ENCODE measurements around the gene ZNF804B. TPM values are rescaled to one million over a fixed set of nuclear protein-coding genes. Genes with fewer than 3 reads are reported as not detected.

Gene ZNF804B
- total and polyA plus RNA-seq, 4 donors, result not detected

DNA sequence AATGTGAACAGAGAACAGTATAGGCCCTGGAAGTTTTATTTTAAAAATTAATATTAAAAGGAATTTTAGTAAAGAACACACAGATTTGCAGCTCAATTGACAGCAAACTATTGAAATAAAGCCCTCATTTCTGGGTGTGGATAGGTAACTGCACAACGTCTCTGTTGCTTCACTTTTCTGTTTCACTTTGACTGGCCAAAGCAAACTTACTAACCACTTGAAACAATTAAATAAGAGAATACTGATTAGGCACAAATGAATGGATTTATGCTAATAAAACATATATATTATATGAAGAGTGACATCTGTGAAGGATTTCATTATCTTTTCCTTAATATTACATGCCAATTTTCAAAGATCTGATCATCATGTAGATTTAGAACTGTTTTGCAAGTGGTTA lies 11.9 kb downstream of the ZNF804B start:
- H3K36me3 ChIP-seq (ENCODE audit: control insufficient read depth in 4 of 4, insufficient read depth in 3 of 4, low read depth in 1 of 4, low read length in 3 of 4), result no peaks in the 10 kb centered on the region
- no peak for DNase-seq (ENCODE audit: low spot score)
- no peak overlapping the region for H3K4me3 ChIP-seq (ENCODE audit: low read depth in 1 of 3, low read length in 3 of 3)
- TF ChIP-seq EGR1 (IDR thresholded peaks at IDR 0.05; ENCODE audit: low read depth in 2 of 2), result no peak
- TF ChIP-seq RXRA (IDR thresholded peaks at IDR 0.05), result no peak
- TF ChIP-seq, protein P1, sequence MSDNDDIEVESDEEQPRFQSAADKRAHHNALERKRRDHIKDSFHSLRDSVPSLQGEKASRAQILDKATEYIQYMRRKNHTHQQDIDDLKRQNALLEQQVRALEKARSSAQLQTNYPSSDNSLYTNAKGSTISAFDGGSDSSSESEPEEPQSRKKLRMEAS (IDR thresholded peaks at IDR 0.05), result no peak
- no peak for TF ChIP-seq TAF1 (conservative IDR thresholded peaks at IDR 0.05)
- TF ChIP-seq, protein P2, sequence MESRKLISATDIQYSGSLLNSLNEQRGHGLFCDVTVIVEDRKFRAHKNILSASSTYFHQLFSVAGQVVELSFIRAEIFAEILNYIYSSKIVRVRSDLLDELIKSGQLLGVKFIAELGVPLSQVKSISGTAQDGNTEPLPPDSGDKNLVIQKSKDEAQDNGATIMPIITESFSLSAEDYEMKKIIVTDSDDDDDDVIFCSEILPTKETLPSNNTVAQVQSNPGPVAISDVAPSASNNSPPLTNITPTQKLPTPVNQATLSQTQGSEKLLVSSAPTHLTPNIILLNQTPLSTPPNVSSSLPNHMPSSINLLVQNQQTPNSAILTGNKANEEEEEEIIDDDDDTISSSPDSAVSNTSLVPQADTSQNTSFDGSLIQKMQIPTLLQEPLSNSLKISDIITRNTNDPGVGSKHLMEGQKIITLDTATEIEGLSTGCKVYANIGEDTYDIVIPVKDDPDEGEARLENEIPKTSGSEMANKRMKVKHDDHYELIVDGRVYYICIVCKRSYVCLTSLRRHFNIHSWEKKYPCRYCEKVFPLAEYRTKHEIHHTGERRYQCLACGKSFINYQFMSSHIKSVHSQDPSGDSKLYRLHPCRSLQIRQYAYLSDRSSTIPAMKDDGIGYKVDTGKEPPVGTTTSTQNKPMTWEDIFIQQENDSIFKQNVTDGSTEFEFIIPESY (IDR thresholded peaks at IDR 0.05), result no peak
- no peak for TF ChIP-seq SP1 (IDR thresholded peaks at IDR 0.05)
- H3K4me1 ChIP-seq (ENCODE audit: control insufficient read depth in 4 of 4, insufficient read depth in 4 of 4, low read length in 3 of 4), result no peaks in the 10 kb centered on the region
- H3K9me3 ChIP-seq (ENCODE audit: control insufficient read depth in 4 of 4, low read length in 3 of 4), result no peaks in the 10 kb centered on the region
- WGBS, result 76% methylated on average over 1 of the region's 1 CpG
- H3K27ac ChIP-seq (ENCODE audit: low read depth in 1 of 2, low read length in 2 of 2), result no peak overlapping the region
- H3K9ac ChIP-seq (ENCODE audit: low read depth in 1 of 2, low read length in 2 of 2), result no peak overlapping the region
- peaks cover 0 to 5% (median 0%) of the 10 kb centered on the region in 4 donors for H3K27me3 ChIP-seq (ENCODE audit: control insufficient read depth in 4 of 4, insufficient read depth in 4 of 4, low read length in 3 of 4)

DNA sequence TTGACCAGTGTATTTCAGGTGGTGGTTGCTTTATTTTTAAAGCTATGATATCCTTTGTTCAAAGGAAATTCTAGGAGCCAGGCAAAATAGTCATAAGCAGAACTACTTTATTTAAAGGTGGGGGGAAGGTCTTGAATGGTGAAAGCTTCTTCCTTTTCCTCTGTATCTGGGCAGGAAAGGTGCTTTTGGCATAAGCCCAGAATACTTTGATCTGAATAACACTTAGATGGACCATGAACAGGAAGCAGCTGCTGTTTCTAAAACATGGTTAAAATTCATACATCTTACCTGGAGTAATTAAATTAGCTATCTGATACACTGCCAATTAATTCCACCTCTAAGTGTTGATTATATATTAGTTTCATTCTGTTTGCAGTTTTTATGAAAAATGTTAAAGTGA lies 13.3 kb downstream of the ZNF804B start:
- H3K27me3 ChIP-seq (ENCODE audit: control insufficient read depth in 4 of 4, insufficient read depth in 4 of 4, low read length in 3 of 4), result no peaks in the 10 kb centered on the region
- DNase-seq (ENCODE audit: low spot score), result no peak
- H3K4me1 ChIP-seq (ENCODE audit: control insufficient read depth in 4 of 4, insufficient read depth in 4 of 4, low read length in 3 of 4), result no peaks in the 10 kb centered on the region
- H3K9ac ChIP-seq (ENCODE audit: low read depth in 1 of 2, low read length in 2 of 2), result no peak overlapping the region
- TF ChIP-seq HNF4G (IDR thresholded peaks at IDR 0.05) (no peak), RXRA (IDR thresholded peaks at IDR 0.05) (no peak), HNF4A (conservative IDR thresholded peaks at IDR 0.05) (no peak), RAD21 (IDR thresholded peaks at IDR 0.05) (no peak), YY1 (IDR thresholded peaks at IDR 0.05) (no peak), TAF1 (conservative IDR thresholded peaks at IDR 0.05) (no peak), GABPA (IDR thresholded peaks at IDR 0.05 in 1 of 2, conservative IDR thresholded peaks at IDR 0.05 in 1 of 2) (no peak), SP1 (IDR thresholded peaks at IDR 0.05) (no peak), NR2F2 (IDR thresholded peaks at IDR 0.05) (no peak), FOXA1 (IDR thresholded peaks at IDR 0.05) (no peak), EGR1 (IDR thresholded peaks at IDR 0.05; ENCODE audit: low read depth in 2 of 2) (no peak), FOXA2 (IDR thresholded peaks at IDR 0.05) (no peak), JUND (IDR thresholded peaks at IDR 0.05) (no peak)
- TF ChIP-seq, protein P3, sequence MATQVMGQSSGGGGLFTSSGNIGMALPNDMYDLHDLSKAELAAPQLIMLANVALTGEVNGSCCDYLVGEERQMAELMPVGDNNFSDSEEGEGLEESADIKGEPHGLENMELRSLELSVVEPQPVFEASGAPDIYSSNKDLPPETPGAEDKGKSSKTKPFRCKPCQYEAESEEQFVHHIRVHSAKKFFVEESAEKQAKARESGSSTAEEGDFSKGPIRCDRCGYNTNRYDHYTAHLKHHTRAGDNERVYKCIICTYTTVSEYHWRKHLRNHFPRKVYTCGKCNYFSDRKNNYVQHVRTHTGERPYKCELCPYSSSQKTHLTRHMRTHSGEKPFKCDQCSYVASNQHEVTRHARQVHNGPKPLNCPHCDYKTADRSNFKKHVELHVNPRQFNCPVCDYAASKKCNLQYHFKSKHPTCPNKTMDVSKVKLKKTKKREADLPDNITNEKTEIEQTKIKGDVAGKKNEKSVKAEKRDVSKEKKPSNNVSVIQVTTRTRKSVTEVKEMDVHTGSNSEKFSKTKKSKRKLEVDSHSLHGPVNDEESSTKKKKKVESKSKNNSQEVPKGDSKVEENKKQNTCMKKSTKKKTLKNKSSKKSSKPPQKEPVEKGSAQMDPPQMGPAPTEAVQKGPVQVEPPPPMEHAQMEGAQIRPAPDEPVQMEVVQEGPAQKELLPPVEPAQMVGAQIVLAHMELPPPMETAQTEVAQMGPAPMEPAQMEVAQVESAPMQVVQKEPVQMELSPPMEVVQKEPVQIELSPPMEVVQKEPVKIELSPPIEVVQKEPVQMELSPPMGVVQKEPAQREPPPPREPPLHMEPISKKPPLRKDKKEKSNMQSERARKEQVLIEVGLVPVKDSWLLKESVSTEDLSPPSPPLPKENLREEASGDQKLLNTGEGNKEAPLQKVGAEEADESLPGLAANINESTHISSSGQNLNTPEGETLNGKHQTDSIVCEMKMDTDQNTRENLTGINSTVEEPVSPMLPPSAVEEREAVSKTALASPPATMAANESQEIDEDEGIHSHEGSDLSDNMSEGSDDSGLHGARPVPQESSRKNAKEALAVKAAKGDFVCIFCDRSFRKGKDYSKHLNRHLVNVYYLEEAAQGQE (IDR thresholded peaks at IDR 0.05), result no peak
- TF ChIP-seq, protein P2 (IDR thresholded peaks at IDR 0.05), result no peak
- TF ChIP-seq, protein P4, sequence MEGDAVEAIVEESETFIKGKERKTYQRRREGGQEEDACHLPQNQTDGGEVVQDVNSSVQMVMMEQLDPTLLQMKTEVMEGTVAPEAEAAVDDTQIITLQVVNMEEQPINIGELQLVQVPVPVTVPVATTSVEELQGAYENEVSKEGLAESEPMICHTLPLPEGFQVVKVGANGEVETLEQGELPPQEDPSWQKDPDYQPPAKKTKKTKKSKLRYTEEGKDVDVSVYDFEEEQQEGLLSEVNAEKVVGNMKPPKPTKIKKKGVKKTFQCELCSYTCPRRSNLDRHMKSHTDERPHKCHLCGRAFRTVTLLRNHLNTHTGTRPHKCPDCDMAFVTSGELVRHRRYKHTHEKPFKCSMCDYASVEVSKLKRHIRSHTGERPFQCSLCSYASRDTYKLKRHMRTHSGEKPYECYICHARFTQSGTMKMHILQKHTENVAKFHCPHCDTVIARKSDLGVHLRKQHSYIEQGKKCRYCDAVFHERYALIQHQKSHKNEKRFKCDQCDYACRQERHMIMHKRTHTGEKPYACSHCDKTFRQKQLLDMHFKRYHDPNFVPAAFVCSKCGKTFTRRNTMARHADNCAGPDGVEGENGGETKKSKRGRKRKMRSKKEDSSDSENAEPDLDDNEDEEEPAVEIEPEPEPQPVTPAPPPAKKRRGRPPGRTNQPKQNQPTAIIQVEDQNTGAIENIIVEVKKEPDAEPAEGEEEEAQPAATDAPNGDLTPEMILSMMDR (IDR thresholded peaks at IDR 0.05; ENCODE audit: low read depth, low read length, missing input control), result no peak
- TF ChIP-seq, protein P5, sequence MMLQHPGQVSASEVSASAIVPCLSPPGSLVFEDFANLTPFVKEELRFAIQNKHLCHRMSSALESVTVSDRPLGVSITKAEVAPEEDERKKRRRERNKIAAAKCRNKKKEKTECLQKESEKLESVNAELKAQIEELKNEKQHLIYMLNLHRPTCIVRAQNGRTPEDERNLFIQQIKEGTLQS (IDR thresholded peaks at IDR 0.05), result no peak
- no peaks in the 10 kb centered on the region for H3K9me3 ChIP-seq (ENCODE audit: control insufficient read depth in 4 of 4, low read length in 3 of 4)
- H3K36me3 ChIP-seq (ENCODE audit: control insufficient read depth in 4 of 4, insufficient read depth in 3 of 4, low read depth in 1 of 4, low read length in 3 of 4), result no peaks in the 10 kb centered on the region
- no peak overlapping the region for H3K4me3 ChIP-seq (ENCODE audit: low read depth in 1 of 3, low read length in 3 of 3)
- no peak overlapping the region for H3K27ac ChIP-seq (ENCODE audit: low read depth in 1 of 2, low read length in 2 of 2)

All from liver (tissue), 9 donors.